ENCODE results near the gene HSH2D.

Gene HSH2D

GRCh38 chr19:16193466-16193865 is 50.0 kb downstream of the HSH2D start:
- no peak for DNase-seq (ENCODE audit: low read depth in 2 of 2)

DNA sequence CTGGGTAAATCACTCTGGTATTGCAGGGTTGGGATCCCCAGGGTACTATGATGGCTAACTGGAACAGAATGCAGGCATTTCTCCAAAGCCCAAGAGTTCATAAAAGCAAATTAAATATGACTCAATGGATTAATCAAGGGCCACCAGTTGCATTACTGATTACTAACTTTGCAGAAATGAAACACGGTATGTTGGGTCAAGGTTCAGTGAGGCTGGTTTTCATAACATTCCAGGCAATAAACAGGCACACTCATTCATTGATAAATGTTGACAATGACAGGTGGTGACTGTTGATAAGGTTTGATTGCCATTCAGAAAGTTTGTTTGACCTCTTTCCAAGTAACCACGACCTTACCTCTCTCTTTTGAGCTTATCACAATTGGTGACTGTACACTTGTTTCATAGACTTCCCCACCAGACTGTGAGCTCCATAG is 53.7 kb downstream of the HSH2D start:
- no peak for DNase-seq (ENCODE audit: low read depth in 2 of 2)

GRCh38 chr19:16197622-16198369 is 54.3 kb downstream of the HSH2D start, which contains the start of gene AP1M1:
Gene AP1M1, plus strand, starts transcription at chr19:16197911. Its CDS starts 116 bp downstream, at chr19:16198027.
- peak; percentile 97 to 98 for DNase-seq (ENCODE audit: low read depth in 2 of 2)

- no peak for DNase-seq (ENCODE audit: low read depth in 2 of 2)
These were observed 54.8 kb downstream of the HSH2D start for GRCh38 chr19:16198370-16198651.

- no peak for DNase-seq (ENCODE audit: low read depth in 2 of 2)
These were observed 55.9 kb downstream of the HSH2D start for GRCh38 chr19:16199275-16199932.

DNA sequence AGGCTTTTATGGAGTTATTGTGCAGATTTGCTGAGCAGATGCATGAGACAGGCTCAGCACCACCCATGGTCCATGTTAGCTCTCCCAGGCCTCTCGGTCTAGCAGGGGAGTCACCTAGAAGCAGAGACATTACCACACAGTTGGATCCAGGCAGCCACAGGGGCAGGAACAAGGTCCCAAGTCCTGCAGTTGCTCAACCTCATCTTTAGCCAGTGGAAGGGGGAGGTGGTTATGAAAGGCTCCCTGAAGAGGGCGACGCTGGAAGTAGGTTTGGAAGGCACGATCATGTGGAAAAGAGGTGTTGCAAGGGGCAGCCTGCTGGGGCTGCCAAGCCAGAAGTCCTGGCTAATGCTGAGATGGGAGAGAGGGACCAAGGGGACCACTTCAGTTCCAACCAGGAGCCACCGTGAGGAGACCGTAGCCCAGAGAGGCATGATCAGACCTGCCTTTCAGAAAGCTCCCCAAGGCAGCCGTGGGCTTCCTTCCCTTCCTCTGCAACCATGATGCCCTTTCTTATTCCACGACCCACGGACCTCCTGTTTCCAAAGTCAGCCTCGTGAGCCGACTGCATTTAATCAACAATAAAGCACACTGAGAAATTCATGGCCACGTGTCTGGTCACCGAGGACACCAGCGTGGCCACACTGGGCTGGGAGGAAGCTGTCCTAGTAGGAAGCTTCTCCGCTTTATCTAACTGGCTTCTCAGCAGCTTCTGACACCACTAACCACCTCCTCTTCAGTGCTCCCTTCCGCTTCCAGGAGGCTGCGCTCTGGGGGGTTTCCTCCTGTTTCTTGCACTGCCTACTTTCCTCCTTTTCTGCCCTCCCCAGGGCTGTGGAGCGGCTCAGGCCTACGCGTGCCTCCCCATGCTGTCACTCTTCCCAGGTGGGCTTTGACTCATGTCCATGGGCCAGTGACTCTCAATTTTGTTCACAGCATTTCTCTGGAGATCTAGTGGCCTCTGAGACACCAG is 56.8 kb downstream of the HSH2D start:
- no peak for DNase-seq (ENCODE audit: low read depth in 2 of 2)

DNA sequence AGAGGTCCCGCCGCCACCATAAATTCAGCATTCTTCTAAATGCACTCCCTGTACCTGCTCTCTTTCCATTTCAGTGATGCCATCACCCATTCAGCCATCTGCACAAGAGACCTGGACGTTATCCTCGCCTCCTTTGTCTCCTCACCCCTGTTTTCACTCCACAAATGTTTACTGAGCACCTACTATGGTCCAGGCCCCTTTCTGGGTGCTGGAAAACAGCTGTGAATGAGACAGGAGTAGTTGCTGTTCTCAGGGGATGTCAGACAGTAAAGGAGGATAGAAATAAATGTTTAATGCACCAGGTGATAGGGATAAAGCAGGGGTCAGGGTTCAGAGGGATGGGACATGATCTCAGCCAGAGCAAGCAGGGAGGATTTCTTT is 57.5 kb downstream of the HSH2D start:
- DNase-seq (ENCODE audit: low read depth in 2 of 2), result no peak

- DNase-seq (ENCODE audit: low read depth in 2 of 2), result no peak
These were observed 59.1 kb downstream of the HSH2D start for GRCh38 chr19:16202320-16203255.

- no peak for DNase-seq (ENCODE audit: low read depth in 2 of 2)
These were observed 59.9 kb downstream of the HSH2D start for GRCh38 chr19:16203256-16204004.

GRCh38 chr19:16204005-16204294 is 60.5 kb downstream of the HSH2D start:
- no peak for DNase-seq (ENCODE audit: low read depth in 2 of 2)

GRCh38 chr19:16205205-16206045 is 61.9 kb downstream of the HSH2D start:
- no peak for DNase-seq (ENCODE audit: low read depth in 2 of 2)

DNA sequence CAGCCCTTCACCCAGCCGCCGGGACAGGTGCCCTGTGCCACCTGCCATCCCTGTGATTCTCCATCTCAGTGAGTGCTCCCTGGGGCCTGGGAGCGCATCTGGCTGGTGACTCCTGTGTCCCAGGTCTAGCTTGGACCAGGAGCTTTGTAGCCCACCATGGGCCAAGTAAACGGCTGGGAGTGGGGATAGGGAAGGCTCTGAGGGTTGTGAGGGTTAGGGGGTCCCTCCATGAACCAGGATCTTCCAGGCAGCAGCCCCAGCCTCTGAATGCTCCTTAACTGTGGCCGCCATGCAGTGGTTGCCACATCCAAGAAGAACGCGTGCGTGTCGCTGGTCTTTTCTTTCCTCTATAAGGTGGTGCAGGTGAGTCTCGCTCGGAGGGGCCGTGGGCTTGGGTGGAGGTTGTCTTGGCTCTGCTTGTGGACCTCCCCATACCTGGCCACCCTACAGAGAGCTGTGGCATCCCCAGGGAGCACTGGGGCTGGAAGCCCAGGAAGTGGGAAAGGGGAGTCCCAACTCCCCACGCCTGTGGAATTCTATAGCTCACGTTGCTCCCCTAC is 62.6 kb downstream of the HSH2D start:
- no peak for DNase-seq (ENCODE audit: low read depth in 2 of 2)

DNA sequence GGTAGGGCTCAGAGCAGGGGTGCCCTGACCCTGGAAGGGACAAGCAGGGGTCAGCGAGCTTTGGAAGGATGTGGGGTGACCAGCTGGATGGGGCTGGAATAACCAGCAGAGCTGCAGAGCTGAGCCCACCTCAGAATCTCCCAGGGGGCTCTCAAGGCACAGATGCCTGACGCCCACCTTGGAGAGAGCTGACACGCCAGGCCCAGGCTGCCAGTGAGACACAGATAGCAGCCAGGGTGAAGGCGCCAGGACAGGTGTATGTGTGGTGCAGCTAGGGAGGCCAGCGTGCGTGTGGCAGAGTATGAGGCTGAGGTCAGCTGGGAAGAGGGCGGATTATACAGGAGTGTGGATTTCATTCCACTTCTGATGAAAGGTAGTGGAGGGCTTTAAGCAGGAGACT is 63.2 kb downstream of the HSH2D start:
- no peak for DNase-seq (ENCODE audit: low read depth in 2 of 2)

- DNase-seq (ENCODE audit: low read depth in 2 of 2), result no peak
These were observed 63.6 kb downstream of the HSH2D start for GRCh38 chr19:16207063-16207462.

- no peak for DNase-seq (ENCODE audit: low read depth in 2 of 2)
These were observed 64.1 kb downstream of the HSH2D start for GRCh38 chr19:16207490-16208025.
